Neural crest cell (in vitro differentiated cells): ENCODE data around the gene C11orf97. TPM values are rescaled to one million over a fixed set of nuclear protein-coding genes. Genes with fewer than 3 reads are reported as not detected.

Source experiments
- DNase-seq: peaks from one replicate; pipeline ENCODE4 v3.0.0; 2021; ENCODE audit warnings: low read depth, mixed read lengths, low spot score
- H3K27ac Mint-ChIP-seq: one replicate; pipeline ENCODE4 v1.8.0; 2021; ENCODE audit warnings: mild to moderate bottlenecking, mixed read lengths; ENCODE audit not compliant: unreplicated experiment
- H3K27me3 Mint-ChIP-seq: 2 replicates; pipeline ENCODE4 v1.8.0; 2021; ENCODE audit warnings: low read depth, mild to moderate bottlenecking, mixed read lengths
- H3K36me3 Mint-ChIP-seq: 2 replicates; pipeline ENCODE4 v1.8.0; 2021; ENCODE audit warnings: low read depth, mild to moderate bottlenecking, mixed read lengths
- H3K4me1 Mint-ChIP-seq: 2 replicates; pipeline ENCODE4 v1.8.0; 2021; ENCODE audit warnings: mixed read lengths
- H3K4me3 Mint-ChIP-seq: one replicate; pipeline ENCODE4 v1.8.0; 2021; ENCODE audit warnings: mild to moderate bottlenecking, mixed read lengths
- H3K9me3 Mint-ChIP-seq: 2 replicates; pipeline ENCODE4 v1.8.0; 2021; ENCODE audit warnings: mixed read lengths
- long read RNA-seq: library from polyadenylated mRNA; unstranded; transcript quantifications from one replicate; pipeline ENCODE4 v2.0.0, GENCODE V29; 2020
- total RNA-seq: library from RNA; stranded (reverse); gene quantifications from 2 replicates; pipeline ENCODE4 v1.2.1, GENCODE V29; 2021
- TF ChIP-seq, protein P1 (sequence below): fragments of 200-600 bp; sonication (generic); conservative IDR thresholded peaks from 2 replicates; pipeline ENCODE4 v1.5.0; 2021; ENCODE audit warnings: antibody characterized with exemption, mild to moderate bottlenecking

C11orf97 gene, protein sequence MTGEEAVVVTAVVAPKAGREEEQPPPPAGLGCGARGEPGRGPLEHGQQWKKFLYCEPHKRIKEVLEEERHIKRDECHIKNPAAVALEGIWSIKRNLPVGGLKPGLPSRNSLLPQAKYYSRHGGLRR
- total RNA-seq, result not detected in 2 replicates
- long read RNA-seq, result 0 reads

DNA sequence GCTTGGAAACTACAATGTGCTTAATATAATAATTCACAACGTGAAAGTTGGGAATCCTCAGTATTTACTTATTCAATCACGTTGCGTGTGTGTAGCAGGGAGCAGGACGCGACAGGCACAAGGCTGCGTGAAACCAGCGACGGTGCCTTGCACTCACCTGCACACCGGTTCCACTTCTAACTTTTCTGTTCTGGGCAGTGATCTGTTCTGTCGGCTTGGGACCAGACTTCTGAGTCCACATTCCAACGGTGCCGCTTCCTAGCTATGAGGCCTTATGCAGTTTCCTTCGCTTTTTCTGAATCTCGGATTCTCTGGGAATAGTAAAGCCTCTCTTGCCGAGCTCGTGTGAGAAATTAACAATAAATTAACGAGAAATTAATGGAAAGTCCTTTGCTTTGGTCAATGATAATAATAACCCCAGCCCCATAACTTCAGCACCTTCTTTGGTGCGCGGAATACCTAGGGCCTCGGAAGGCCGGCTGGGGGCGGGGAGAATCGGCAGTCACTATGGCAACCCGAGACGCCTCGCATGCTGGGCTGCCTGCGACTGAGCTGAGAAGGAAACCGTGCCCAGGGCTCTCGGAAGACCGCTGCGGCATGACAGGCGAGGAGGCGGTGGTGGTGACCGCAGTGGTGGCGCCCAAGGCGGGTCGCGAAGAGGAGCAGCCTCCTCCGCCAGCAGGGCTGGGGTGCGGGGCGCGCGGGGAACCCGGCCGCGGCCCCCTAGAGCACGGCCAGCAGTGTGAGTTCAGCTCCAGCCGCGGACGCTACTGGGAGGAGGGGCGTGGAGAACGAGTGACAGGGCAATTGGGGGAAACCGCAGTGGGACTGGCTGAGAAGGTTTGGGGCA, at the start of gene C11orf97:
TSS of gene C11orf97 (plus strand) at position 530 of the 850 bp plus-strand sequence. CDS start at position 598, 68 bp downstream.
- peak within 1 kb of the TSS; percentile 73 for H3K4me3 Mint-ChIP-seq
- H3K4me1 Mint-ChIP-seq, result peaks cover 6% of the 10 kb centered on the region
- TF ChIP-seq, protein P1, sequence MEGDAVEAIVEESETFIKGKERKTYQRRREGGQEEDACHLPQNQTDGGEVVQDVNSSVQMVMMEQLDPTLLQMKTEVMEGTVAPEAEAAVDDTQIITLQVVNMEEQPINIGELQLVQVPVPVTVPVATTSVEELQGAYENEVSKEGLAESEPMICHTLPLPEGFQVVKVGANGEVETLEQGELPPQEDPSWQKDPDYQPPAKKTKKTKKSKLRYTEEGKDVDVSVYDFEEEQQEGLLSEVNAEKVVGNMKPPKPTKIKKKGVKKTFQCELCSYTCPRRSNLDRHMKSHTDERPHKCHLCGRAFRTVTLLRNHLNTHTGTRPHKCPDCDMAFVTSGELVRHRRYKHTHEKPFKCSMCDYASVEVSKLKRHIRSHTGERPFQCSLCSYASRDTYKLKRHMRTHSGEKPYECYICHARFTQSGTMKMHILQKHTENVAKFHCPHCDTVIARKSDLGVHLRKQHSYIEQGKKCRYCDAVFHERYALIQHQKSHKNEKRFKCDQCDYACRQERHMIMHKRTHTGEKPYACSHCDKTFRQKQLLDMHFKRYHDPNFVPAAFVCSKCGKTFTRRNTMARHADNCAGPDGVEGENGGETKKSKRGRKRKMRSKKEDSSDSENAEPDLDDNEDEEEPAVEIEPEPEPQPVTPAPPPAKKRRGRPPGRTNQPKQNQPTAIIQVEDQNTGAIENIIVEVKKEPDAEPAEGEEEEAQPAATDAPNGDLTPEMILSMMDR, result no peak
- peak; percentile 62 for DNase-seq
- peaks cover 64% of the 10 kb centered on the region for H3K27me3 Mint-ChIP-seq
- no peak within 1 kb of the TSS for H3K27ac Mint-ChIP-seq
- H3K36me3 Mint-ChIP-seq, result no peaks in the 10 kb centered on the region
- H3K9me3 Mint-ChIP-seq, result no peaks in the 10 kb centered on the region

DNA sequence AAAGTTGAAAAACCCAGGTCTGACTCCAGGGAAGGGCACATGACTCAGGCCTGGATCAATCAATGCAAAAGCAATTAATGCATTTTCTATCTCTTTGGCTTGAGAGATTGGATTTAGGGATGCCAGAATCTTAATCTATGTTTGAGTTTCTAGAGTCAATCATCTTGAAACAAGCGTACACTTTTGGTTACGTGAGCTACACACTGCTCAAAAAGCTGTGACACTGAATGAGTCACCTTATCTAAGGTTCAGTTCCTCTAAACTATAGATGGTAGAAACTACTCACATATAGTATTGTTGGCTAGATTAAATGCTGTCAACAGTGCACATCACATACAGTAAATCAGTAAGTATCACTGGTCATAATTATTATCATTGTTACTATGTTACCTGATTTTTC, 42.8 kb upstream of the C11orf97 start:
- Mint-ChIP-seq H3K9me3 (no peaks in the 10 kb centered on the region), H3K27me3 (no peaks in the 10 kb centered on the region), H3K4me3 (no peak overlapping the region), H3K27ac (no peak overlapping the region), H3K36me3 (peaks cover 7% of the 10 kb centered on the region), H3K4me1 (no peaks in the 10 kb centered on the region)
- no peak for DNase-seq
- TF ChIP-seq, protein P1, result no peak

DNA sequence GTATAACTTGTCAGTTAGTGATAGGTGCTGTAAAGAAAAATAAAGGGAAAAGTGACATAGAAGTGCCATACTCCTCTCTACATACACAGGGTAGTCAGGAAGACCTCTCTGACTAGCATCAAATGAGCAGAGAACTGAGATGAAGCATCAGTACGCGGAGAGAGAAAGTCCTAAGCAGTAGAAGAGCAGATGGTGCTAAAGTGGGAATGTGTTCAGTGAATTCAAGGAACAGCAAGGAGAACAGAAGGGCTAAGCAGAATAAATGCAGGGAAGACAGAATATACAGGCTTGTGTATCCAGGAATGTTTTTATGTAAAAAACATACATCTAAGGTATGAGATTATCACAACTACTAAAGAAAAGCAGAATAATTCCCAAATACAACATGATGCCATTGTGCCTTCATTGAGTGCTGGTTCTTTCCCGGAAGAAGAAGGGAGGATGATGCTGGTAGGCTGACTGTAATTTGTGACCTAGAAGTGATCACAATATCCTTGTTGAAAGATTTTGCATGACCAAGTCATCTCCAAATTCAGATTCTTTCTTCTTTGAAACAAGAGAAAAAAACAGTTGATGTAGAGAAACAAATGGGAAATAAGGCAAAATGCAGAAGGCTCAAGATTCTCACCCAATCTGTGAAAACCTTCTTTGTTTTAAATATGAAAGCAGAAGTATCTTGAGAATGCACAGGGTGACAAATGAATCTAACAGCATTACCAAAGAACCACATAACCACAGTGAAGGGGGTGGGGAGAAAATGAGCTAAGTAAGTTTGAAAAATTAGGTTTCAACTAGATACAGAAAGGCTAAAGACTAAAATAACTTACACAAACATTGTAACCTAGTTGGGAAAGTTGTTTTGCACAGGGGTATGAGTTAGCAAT, 39.1 kb upstream of the C11orf97 start:
- Mint-ChIP-seq H3K4me3 (no peak overlapping the region), H3K27me3 (no peaks in the 10 kb centered on the region), H3K27ac (no peak overlapping the region), H3K9me3 (no peaks in the 10 kb centered on the region), H3K36me3 (peaks cover 2% of the 10 kb centered on the region), H3K4me1 (no peaks in the 10 kb centered on the region)
- TF ChIP-seq, protein P1, result no peak
- DNase-seq, result no peak

DNA sequence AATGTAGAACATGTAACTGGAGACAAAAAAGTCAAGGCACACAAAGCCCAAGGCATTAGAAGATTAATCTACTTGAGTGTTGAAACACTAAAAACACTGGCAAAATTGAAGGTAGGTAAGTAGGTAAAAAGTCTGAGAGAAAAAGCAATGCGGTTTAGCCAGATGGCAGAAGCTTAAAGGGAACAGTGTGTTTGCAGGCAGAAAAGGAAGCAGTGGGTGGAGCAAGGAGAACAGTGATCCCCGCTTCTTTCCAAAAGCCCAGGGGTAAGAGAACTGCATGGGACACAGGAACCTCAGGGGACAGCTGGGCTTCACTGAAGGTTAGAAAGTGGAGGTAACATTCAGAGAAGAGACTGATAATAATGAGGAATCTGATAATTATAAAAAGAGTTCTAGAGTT, 34.6 kb upstream of the C11orf97 start:
- H3K27ac Mint-ChIP-seq, result peak overlapping the region; percentile 78
- TF ChIP-seq, protein P1, result no peak
- H3K4me1 Mint-ChIP-seq, result no peaks in the 10 kb centered on the region
- H3K4me3 Mint-ChIP-seq, result no peak overlapping the region
- no peaks in the 10 kb centered on the region for H3K9me3 Mint-ChIP-seq
- peaks cover 11% of the 10 kb centered on the region for H3K36me3 Mint-ChIP-seq
- no peak for DNase-seq
- no peaks in the 10 kb centered on the region for H3K27me3 Mint-ChIP-seq

DNA sequence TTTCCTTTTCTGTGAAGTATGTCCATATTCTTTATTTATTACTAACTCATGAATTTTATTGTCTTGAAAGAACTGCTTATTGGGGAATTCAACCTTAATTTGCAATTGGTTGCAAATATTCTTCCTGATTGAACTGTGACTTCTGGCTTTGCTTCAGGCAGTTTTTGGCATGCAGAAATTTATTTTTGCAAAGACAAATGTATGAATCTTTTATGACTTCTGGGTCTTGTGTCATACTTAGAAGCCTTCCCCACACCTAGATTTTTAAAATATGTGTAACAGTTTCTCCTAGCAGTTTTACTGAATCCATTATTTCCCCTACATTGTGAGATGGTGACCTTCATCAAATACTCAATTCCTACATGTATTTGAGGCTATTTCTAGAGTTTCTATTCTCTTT, 30.9 kb upstream of the C11orf97 start:
- H3K4me3 Mint-ChIP-seq, result no peak overlapping the region
- no peak for DNase-seq
- TF ChIP-seq, protein P1, result no peak
- no peaks in the 10 kb centered on the region for H3K27me3 Mint-ChIP-seq
- no peaks in the 10 kb centered on the region for H3K4me1 Mint-ChIP-seq
- peaks cover 21% of the 10 kb centered on the region for H3K36me3 Mint-ChIP-seq
- no peaks in the 10 kb centered on the region for H3K9me3 Mint-ChIP-seq
- H3K27ac Mint-ChIP-seq, result no peak overlapping the region
